Suprapubic skin (tissue), 3 donors: ENCODE results near the gene LGALS7B.

Experiments
- POLR2A ChIP-seq, 2 donors: fragments of 450-650 bp; IDR thresholded peaks; one replicate each; pipeline ENCODE4 v1.6.1; 2017; ENCODE audit warnings: antibody characterized with exemption in 2 of 2, mild to moderate bottlenecking in 2 of 2, moderate library complexity in 2 of 2
- TF ChIP-seq, protein P1 (sequence below), 2 donors: fragments of 200-600 bp in 1 of 2; fragments of 450-650 bp in 1 of 2; sonication (generic) in 1 of 2; IDR thresholded peaks; one replicate each; pipeline ENCODE4 v1.5.1; 2016 to 2019; ENCODE audit warnings: antibody characterized with exemption in 2 of 2, mild to moderate bottlenecking in 1 of 2, moderate library complexity in 1 of 2

DNA sequence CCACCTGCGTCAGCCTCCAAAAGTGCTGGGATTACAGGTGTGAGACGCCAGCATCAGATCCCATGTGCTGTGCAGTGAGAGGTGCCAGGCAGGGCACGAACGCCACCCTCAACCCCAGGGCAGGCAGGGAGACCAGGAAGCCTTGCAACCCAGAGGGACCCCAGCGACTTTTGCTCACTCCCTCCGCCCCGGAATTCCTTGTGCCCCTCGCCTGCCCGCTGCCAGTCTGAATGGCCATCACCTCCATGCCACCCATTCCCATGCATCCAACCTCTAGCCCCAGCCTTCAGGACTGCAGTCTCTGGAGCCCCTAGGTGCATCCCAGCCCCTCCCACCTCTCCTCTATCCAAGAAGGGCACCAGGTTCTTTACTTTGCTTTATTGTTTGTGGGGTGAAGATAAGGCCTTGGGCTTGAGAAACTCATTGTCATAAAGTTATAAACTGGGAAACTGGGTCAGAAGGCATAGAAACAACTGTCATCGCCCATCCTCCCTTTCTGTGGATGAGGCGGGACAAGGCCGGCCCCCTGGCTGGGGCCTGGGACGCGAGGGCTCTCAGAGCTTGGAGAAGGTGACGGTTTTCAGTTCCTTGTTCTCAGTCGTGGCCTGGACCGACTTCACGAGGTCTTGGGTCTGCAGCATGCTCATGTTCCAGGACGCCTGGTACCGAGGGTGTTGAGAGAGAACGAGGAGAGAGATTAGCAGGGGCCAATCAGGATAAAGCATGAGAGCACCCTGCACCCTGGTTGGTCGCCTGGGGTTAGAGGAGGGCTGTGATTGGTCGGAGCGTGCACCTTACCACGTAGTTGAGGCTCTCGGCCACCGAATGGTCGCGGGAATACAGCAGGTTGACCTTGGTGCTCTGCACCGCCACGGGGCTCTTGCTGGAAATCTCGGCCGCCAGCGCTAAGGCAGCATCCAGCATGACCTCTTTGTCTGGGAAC lies 26.3 kb downstream of the LGALS7B start:
- TF ChIP-seq POLR2A (IDR thresholded peaks at IDR 0.05), result no peak
- TF ChIP-seq, protein P1, sequence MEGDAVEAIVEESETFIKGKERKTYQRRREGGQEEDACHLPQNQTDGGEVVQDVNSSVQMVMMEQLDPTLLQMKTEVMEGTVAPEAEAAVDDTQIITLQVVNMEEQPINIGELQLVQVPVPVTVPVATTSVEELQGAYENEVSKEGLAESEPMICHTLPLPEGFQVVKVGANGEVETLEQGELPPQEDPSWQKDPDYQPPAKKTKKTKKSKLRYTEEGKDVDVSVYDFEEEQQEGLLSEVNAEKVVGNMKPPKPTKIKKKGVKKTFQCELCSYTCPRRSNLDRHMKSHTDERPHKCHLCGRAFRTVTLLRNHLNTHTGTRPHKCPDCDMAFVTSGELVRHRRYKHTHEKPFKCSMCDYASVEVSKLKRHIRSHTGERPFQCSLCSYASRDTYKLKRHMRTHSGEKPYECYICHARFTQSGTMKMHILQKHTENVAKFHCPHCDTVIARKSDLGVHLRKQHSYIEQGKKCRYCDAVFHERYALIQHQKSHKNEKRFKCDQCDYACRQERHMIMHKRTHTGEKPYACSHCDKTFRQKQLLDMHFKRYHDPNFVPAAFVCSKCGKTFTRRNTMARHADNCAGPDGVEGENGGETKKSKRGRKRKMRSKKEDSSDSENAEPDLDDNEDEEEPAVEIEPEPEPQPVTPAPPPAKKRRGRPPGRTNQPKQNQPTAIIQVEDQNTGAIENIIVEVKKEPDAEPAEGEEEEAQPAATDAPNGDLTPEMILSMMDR (IDR thresholded peaks at IDR 0.05), result no peak
